ENCODE results near the gene NPAS3. TPM values are rescaled to one million over a fixed set of nuclear protein-coding genes. Genes with fewer than 3 reads are reported as not detected.
A peak's percentile ranks its signal among the peaks of the same experiment; 100 is the strongest.

The NPAS3 gene
- total RNA-seq = 22.0 TPM

DNA sequence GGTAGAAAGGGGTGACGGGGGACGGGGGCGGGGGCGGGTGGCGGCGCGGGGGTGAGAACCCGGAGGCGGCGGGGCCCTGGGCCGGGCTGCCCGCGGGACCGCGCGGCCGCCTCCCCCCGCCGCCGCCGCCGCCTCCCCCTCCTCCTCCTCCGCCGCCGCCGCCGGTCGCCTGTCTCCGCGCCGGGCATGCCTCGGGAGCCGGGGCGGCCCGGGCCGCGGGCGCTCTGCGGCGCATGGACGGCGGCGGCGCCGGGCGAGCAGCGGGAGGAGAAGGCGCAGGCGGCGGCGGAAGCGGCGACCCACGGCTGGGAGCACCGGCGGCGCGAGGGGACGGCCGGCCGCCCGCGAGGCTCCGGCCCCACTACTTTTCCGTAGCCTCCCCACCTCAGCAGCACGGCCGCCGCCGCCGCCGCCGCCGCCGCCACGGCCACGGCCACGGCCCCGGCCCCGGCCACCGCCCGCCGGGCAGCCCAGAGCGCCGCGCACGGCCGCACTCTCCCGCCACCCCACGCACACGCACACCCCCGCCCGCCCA lies at the start of gene NPAS3:
Gene NPAS3 (plus strand): TSS at position 161 of the 535 bp plus-strand sequence.
- FAIRE-seq = no peak
- DNase-seq (ENCODE audit: low spot score in 2 of 2) = peak; percentile 54 to 72

GRCh38 chr14:32896979-32897697 lies 41.5 kb upstream of the NPAS3 start:
- peak in 1 of 2 donors; percentile 4 for DNase-seq (ENCODE audit: low spot score in 2 of 2)
- no peak for FAIRE-seq

GRCh38 chr14:32897698-32898064 lies 41.0 kb upstream of the NPAS3 start:
- DNase-seq (ENCODE audit: low spot score in 2 of 2) = no peak
- FAIRE-seq = no peak

DNA sequence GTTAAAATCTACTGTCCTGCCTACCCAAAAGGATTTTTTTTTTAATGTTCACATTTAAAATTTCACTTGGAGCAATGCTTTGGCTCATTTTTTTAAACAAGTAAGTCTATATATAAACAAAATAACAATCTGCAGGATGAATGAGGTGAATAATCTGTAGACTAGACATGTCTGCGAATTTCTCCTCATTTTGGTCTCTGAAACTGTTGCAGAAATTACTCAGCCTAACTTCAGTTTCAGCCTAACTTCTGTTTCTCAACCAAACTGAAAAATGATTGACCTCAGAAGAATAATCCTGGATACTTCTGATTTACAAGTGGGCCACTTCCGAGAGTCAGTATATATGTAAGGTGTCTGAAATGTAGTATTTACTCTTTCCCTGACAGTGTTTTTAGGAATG lies 39.8 kb upstream of the NPAS3 start:
- no peak for FAIRE-seq

GRCh38 chr14:32900547-32900946 lies 38.1 kb upstream of the NPAS3 start:
- DNase-seq (ENCODE audit: low spot score in 2 of 2) = no peak
- FAIRE-seq = no peak

More for the DNA sequence above, 39.8 kb upstream of the NPAS3 start:
- no peak for DNase-seq (ENCODE audit: low spot score in 2 of 2)

DNA sequence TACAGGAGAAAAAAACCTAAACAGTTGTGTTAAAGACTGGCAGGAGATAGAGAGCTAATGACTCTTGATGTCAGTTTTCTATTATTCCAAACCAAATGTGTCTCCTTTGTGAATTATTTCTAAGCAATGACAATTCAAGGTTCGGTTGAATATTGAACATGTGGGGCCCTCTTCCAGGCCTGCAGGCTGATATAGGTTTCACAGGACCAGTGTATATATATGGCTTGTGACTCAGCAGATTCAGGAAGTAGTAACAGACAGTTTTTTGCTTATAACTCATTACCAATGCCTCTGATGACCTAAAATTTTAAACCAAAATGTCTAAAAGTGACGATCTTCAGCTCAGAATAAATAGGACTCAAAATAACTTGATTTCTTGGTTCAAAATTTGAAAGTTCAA lies 33.7 kb upstream of the NPAS3 start:
- no peak for DNase-seq (ENCODE audit: low spot score in 2 of 2)
- no peak for FAIRE-seq

- FAIRE-seq = no peak
- DNase-seq (ENCODE audit: low spot score in 2 of 2) = no peak
Observed at GRCh38 chr14:32906672-32907071, 32.0 kb upstream of the NPAS3 start.

DNA sequence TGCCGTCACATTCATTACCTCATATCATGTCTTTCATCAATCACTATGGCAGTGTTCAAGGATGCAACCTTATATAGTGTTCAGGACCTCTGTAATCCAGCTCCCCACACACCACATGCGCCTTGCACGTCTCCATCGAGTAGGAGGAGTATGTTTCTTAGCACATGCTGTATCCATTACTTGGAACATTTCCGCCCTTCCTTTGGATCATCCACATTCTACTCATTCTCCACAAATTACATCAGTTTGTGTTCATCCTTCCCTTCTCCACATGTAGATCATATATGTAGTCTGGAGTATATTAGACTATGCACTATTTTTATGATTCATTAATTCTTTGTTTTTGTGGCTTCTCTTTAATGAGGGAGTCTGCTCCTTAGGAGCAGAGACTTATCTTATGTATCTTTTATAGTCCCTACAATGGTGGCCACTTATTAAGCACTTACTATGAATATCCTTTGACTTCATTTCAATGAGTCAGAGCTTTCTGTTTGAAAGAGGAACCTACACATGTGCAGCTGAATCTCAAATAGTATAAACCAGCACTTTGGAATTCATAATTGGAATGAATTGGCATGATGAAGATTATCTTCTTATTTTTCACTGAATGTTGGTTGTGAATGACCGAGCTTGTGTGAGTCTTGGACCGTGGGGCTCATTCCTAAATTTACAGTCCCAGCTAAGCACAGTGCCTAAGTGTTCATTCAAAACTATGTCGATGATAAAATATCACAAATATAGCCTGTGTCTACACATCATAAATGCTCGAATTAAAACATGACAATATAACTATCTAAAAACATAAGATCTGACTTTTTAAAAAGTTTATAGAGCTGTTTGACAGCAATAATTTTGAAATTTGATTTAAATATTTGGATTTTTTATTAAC lies 30.2 kb upstream of the NPAS3 start:
- DNase-seq (ENCODE audit: low spot score in 2 of 2) (no peak), FAIRE-seq (no peak)

DNA sequence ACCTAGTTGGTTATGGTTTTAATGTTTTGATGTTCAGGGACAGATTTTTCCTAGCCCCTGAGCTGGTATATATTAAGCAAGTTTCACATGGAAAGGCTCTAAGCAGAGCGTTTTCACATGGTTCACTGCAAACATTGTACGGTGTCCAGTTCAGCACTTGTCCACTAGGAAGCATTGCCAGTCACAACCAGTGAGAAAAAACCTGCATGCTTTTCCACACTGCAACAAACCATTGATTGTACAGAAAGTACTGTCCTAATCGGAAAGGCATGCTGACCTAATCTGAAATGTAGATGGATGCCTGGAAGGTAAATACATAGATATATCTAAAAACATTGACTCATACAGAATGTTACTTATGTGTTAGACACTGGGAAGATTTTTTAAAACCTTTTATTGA lies 25.0 kb upstream of the NPAS3 start:
- FAIRE-seq (no peak), DNase-seq (ENCODE audit: low spot score in 2 of 2) (peak in 1 of 2 donors; percentile 6)

- DNase-seq (ENCODE audit: low spot score in 2 of 2) = no peak
- no peak for FAIRE-seq
Observed at GRCh38 chr14:32914391-32914790, 24.3 kb upstream of the NPAS3 start.

GRCh38 chr14:32920696-32921276 lies 17.9 kb upstream of the NPAS3 start:
- no peak for DNase-seq (ENCODE audit: low spot score in 2 of 2)
- no peak for FAIRE-seq

GRCh38 chr14:32925439-32925838 lies 13.2 kb upstream of the NPAS3 start:
- DNase-seq (ENCODE audit: low spot score in 2 of 2) (no peak), FAIRE-seq (no peak)

- no peak for FAIRE-seq
- peak in 1 of 2 donors; percentile 18 for DNase-seq (ENCODE audit: low spot score in 2 of 2)
Observed at GRCh38 chr14:32932302-32932913, 6.3 kb upstream of the NPAS3 start.

- FAIRE-seq (no peak), DNase-seq (ENCODE audit: low spot score in 2 of 2) (peak; percentile 36 to 46)
Observed at GRCh38 chr14:32932914-32933628, 5.6 kb upstream of the NPAS3 start.

DNA sequence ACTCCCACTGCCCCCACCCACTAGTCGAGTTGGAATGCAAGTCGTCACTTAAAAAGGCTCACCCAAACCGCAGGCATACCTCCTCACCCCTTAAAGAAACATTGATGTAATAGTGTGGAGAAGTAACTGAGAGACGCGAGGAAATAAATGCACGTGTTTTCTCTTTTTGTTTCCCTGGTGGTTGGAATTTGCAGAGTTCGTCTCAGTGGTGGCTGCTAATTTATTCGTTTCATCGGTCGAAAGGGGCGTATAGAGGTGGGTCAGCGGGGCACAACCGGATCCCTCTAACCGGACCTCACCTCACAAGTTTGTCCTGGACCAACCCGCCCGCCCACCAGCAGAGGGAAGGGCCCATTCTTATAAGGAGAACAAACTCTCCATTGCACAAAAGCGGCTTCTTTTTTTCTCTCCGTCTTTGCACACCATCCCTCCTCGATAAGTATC lies 5.0 kb upstream of the NPAS3 start:
- FAIRE-seq = no peak

DNA sequence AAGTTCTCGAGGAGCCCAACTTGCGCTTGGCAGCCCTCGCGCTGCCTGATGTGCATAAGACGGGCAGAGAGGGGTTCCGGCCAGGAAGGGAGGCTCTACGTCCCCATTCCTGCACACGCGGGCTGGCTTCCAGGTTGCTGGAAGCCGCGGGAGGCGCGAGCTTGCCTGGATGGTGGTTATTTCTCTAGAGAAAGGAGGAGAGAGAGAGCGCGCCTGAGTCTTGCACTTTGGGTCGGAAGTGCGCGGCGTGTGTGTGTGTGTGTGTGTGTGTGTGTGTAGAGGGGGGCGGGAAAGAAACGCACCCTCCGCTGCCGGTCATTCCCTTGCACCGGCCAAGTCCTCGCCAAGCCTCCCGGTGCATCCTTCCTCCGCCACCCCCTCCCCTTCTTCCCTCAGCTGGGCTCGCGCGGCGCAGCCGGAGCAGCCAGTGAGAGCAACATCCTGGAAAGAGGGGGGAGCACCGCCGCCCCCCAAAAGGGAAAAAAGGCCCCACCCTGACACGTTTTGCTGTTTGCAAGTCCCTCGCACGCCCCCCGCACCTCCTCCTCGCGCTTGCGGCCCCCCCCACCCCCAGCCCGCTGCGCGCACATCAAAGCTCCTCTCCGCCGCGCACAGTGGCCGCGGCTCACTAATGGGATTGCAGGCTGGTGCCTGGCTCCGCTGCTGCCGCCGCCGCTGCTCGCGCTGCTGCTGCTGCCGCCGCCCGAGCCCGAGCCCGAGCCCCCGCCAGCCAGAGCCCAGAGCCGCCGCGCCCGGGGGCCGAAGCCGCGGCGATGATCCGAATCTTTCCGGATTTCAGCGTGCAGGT lies 4.4 kb upstream of the NPAS3 start:
- DNase-seq (ENCODE audit: low spot score in 2 of 2) (peak; percentile 54 to 70), FAIRE-seq (no peak)

More for the DNA sequence above, 5.0 kb upstream of the NPAS3 start:
- no peak for DNase-seq (ENCODE audit: low spot score in 2 of 2)

- no peak for FAIRE-seq
- peak in 1 of 2 donors; percentile 60 for DNase-seq (ENCODE audit: low spot score in 2 of 2)
Observed at GRCh38 chr14:32934881-32935633, 3.6 kb upstream of the NPAS3 start.

All from frontal cortex (tissue), 4 donors.